Measurements from ENCODE around the gene CYP39A1. TPM values are rescaled to one million over a fixed set of nuclear protein-coding genes. Genes with fewer than 3 reads are reported as not detected.
"Not testable (repeated sequence)": the region's sequence is repeated elsewhere in the genome, so short reads cannot be mapped to it uniquely, and the experiment has no call there.

Gene CYP39A1
- total RNA-seq, 1 experiment from 2014 or later, result 2.3 TPM

GRCh38 chr6:46651006-46651405 lies 1.6 kb downstream of the CYP39A1 start:
- DNase-seq (ENCODE audit: low read depth), result no peak

GRCh38 chr6:46648869-46649492 lies 3.6 kb downstream of the CYP39A1 start:
- peak; percentile 41 for DNase-seq (ENCODE audit: low read depth)

GRCh38 chr6:46648108-46648507 lies 4.5 kb downstream of the CYP39A1 start:
- not testable (repeated sequence) for DNase-seq (ENCODE audit: low read depth)

GRCh38 chr6:46645265-46645664 lies 7.4 kb downstream of the CYP39A1 start:
- DNase-seq (ENCODE audit: low read depth), result no peak

GRCh38 chr6:46642928-46643751 lies 9.5 kb downstream of the CYP39A1 start:
- no peak for DNase-seq (ENCODE audit: low read depth)

GRCh38 chr6:46638650-46639049 lies 14.0 kb downstream of the CYP39A1 start:
- DNase-seq (ENCODE audit: low read depth), result no peak

GRCh38 chr6:46637933-46638332 lies 14.7 kb downstream of the CYP39A1 start:
- no peak for DNase-seq (ENCODE audit: low read depth)

- peak; percentile 18 for DNase-seq (ENCODE audit: low read depth)
Observed at GRCh38 chr6:46637145-46637544, 15.5 kb downstream of the CYP39A1 start.

GRCh38 chr6:46635462-46635861 lies 17.2 kb downstream of the CYP39A1 start:
- no peak for DNase-seq (ENCODE audit: low read depth)

- no peak for DNase-seq (ENCODE audit: low read depth)
Observed at GRCh38 chr6:46632053-46632452, 20.6 kb downstream of the CYP39A1 start.

- no peak for DNase-seq (ENCODE audit: low read depth)
Observed at GRCh38 chr6:46629691-46630090, 22.9 kb downstream of the CYP39A1 start.

- DNase-seq (ENCODE audit: low read depth), result no peak
Observed at GRCh38 chr6:46628976-46629375, 23.6 kb downstream of the CYP39A1 start.

GRCh38 chr6:46628498-46628897 lies 24.1 kb downstream of the CYP39A1 start:
- no peak for DNase-seq (ENCODE audit: low read depth)

GRCh38 chr6:46626976-46627375 lies 25.6 kb downstream of the CYP39A1 start:
- DNase-seq (ENCODE audit: low read depth), result no peak

GRCh38 chr6:46626228-46626909 lies 26.2 kb downstream of the CYP39A1 start:
- peak; percentile 29 for DNase-seq (ENCODE audit: low read depth)

GRCh38 chr6:46618726-46619125 lies 33.9 kb downstream of the CYP39A1 start:
- DNase-seq (ENCODE audit: low read depth), result no peak

- no peak for DNase-seq (ENCODE audit: low read depth)
Observed at GRCh38 chr6:46612645-46613044, 40.0 kb downstream of the CYP39A1 start.

GRCh38 chr6:46610862-46611553 lies 41.6 kb downstream of the CYP39A1 start:
- DNase-seq (ENCODE audit: low read depth), result no peak

- peak; percentile 34 for DNase-seq (ENCODE audit: low read depth)
Observed at GRCh38 chr6:46606338-46606737, 46.3 kb downstream of the CYP39A1 start.

- no peak for DNase-seq (ENCODE audit: low read depth)
Observed at GRCh38 chr6:46605091-46605797, 47.4 kb downstream of the CYP39A1 start.

- DNase-seq (ENCODE audit: low read depth), result no peak
Observed at GRCh38 chr6:46598215-46598614, 54.4 kb downstream of the CYP39A1 start.

All from RPMI7951 (cell line).